GM10266 (cell line): ENCODE data around the gene LYPLAL1.
"Not testable (repeated sequence)": the region's sequence is repeated elsewhere in the genome, so short reads cannot be mapped to it uniquely, and the experiment has no call there.

ENCODE experiments used
- DNase-seq: peaks from one replicate; pipeline ENCODE4 v3.0.0; 2012; ENCODE audit errors: extremely low spot score
- TF ChIP-seq, protein P1 (sequence below): IDR thresholded peaks from 2 replicates; pipeline ENCODE4 v1.5.1; 2012; ENCODE audit warnings: mild to moderate bottlenecking, low read depth; ENCODE audit not compliant: control insufficient read depth, insufficient read depth; ENCODE audit errors: missing control alignments

LYPLAL1 gene

DNA sequence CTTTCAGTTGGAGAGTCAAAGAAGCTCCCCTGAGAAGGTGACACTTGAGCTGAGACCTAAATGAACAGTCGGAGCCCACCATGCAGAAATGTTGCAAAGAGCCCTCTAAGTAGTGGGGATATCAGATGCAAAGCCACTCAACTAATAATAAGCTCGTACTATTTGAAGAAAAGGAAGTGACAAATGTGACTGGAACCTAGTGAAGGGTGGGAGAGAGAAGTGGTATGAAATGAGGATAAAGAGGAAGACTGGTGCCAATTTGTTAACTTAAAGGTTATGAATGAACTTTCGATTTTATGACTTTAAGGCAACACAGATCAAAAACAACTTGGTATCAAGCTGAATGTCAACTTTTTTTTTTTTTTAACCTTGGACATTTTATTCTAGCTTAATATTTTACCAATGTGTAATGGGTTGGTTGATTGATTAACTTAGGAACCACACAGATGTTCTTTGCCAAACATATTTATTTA lies 14.7 kb downstream of the LYPLAL1 start:
- no peak for DNase-seq
- TF ChIP-seq, protein P1, sequence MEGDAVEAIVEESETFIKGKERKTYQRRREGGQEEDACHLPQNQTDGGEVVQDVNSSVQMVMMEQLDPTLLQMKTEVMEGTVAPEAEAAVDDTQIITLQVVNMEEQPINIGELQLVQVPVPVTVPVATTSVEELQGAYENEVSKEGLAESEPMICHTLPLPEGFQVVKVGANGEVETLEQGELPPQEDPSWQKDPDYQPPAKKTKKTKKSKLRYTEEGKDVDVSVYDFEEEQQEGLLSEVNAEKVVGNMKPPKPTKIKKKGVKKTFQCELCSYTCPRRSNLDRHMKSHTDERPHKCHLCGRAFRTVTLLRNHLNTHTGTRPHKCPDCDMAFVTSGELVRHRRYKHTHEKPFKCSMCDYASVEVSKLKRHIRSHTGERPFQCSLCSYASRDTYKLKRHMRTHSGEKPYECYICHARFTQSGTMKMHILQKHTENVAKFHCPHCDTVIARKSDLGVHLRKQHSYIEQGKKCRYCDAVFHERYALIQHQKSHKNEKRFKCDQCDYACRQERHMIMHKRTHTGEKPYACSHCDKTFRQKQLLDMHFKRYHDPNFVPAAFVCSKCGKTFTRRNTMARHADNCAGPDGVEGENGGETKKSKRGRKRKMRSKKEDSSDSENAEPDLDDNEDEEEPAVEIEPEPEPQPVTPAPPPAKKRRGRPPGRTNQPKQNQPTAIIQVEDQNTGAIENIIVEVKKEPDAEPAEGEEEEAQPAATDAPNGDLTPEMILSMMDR, result no peak

DNA sequence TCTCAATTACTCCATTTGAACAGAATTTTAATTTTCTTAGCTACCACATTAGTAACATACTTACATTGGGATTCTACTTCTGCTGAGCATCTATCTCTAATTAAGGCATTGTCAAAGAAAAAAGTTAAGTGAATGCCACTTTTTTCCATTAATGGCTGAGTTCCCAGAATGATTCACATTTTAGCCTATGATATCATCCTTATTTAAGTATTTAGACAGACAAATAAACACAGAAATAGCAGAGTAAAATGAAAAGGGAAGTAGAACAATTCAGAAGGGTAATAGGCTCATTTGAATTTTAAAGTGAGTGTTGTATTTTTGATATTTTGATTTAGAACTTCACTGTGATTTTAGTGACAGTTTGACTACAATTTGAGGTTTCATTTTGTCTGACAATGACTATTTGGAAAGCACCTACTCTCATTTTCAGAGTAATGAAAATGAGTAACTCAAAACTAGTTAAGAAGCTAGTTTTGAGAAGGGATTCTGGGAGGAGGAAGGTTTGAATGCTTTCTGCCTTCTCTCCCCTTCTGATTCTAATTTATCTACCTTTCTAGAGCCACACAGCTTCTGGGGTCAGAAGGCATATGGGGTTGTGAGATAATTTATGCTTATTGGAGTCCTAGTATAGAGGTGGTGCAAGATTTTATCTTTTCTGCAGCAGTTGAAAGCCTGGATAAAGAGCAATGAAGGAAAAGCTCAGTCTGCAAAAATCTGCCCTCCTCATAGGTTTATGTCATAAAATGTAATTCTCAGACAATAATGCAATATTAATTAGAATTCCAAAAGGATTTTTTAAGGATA lies 15.5 kb downstream of the LYPLAL1 start:
- peak; percentile 32 for DNase-seq
- TF ChIP-seq, protein P1, result no peak

DNA sequence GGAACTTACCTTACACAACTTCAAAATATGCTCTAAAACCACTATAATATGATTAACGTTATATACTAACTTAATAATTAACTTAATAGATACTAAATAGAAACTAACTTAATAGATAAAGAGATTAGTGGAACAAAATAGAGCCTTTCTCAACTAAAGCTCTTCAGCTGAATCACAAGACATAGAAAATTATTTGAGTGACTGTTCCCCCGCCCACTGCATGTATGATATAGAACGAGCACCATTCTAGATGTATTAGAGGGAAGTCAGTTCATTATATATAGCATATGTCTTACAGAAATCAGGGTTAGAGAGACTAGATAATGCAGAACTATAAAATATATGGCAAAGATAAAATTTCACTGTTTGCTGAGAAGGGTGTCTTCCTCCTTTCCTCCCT lies 16.3 kb downstream of the LYPLAL1 start:
- no peak for DNase-seq
- TF ChIP-seq, protein P1, result no peak

DNA sequence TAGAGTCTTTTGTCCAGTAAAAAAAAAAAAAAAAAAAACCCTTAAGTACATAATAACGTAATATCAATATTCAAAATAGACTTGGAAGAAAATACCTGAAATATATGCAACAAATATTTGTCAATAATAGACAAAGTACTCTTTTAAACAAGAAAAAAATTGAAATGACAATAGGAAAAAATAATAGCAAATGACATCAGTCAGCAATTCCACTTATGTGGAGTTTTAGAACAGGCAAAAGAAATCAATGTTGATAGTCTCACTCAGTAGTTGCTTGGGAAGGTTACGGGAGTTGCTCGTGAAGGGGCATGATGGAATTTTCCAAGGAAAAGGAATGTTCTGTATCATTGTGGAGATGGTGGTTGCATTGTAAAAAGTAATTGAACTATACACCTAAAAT lies 16.9 kb downstream of the LYPLAL1 start:
- TF ChIP-seq, protein P1, result no peak
- no peak for DNase-seq

DNA sequence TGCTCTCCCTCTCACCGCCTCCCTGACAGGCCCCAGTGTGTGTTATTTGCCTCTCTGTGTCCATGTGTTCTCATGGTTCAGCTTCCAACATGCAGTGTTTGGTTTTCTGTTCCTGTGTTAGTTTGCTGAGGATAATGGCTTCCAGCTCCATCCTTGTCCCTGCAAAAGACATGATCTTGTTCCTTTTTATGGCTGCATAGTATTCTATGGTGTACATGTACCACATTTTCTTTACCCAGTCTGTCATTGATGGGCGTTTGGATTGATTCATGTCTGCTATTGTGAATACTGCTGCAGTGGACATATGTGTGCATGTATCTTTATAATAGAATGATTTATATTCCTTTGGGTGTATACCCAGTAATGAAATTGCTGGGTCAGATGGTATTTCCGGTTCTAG lies 22.2 kb downstream of the LYPLAL1 start:
- not testable (repeated sequence) for DNase-seq

DNA sequence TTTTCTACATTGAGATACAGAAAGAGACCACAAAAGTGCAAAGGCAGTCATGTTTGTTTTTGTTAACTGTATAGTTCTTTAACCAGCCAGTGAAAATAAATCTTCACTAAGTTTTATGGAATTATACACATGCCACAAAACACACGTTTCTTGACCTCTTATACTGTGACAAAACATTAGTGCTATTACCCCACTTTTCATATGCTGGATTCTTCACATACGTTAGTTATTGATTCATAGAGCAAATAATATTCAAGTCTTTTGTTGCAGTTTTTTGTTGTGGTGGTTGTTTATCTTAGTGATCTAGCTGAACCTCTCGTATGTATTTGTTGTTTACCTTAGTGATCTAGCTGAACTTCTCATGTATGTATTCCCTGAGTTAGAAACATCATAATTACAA lies 28.0 kb downstream of the LYPLAL1 start:
- no peak for DNase-seq
- TF ChIP-seq, protein P1, result no peak

DNA sequence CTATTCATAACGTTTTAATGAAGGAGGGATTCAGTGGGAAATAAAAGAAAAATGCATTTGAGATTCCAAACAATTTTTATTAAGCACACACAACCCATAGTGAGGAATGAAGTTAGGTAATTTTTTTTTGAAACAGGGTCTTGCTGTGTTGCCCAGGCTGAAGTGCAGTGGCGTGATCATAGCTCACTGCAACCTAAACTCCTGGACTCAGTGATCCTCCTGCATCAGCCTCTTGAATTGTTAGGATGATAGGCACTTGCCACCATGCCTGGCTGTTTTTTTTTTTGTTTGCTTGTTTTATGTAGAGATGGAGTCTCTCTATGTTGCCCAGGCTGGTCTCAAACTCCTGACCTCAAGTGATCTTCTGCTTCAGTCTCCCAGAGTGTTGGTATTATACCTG lies 28.9 kb downstream of the LYPLAL1 start:
- DNase-seq, result no peak

More for the DNA sequence above, 28.9 kb downstream of the LYPLAL1 start:
- TF ChIP-seq, protein P1, result no peak
